Transverse colon (tissue), 4 donors: ENCODE data around the gene CDH22.

ENCODE experiments used
- EP300 ChIP-seq: sonication (generic); formaldehyde crosslinking; IDR thresholded peaks from one replicate; pipeline ENCODE4 v1.6.1; 2017; ENCODE audit warnings: antibody characterized with exemption, low read depth
- POLR2A ChIP-seq: fragments of 450-650 bp; IDR thresholded peaks from one replicate; pipeline ENCODE4 v1.6.1; 2016; ENCODE audit warnings: antibody characterized with exemption, mild to moderate bottlenecking, moderate library complexity
- POLR2AphosphoS5 ChIP-seq, 3 donors: sonication (generic); formaldehyde crosslinking; IDR thresholded peaks; one replicate each; pipeline ENCODE4 v1.6.1; 2016; ENCODE audit warnings: antibody characterized with exemption in 3 of 3
- TF ChIP-seq, protein P1 (sequence below), 5 experiments: fragments of 200-600 bp in 3 of 5; fragments of 450-650 bp in 2 of 5; sonication (generic) in 3 of 5; IDR thresholded peaks; 1 replicate in 2 of 5; 2 replicates in 3 of 5; pipeline ENCODE4 v1.5.1; 2016 to 2017; ENCODE audit warnings: antibody characterized with exemption in 5 of 5, inconsistent platforms in 3 of 5, mild to moderate bottlenecking in 2 of 5, moderate library complexity in 1 of 5

DNA sequence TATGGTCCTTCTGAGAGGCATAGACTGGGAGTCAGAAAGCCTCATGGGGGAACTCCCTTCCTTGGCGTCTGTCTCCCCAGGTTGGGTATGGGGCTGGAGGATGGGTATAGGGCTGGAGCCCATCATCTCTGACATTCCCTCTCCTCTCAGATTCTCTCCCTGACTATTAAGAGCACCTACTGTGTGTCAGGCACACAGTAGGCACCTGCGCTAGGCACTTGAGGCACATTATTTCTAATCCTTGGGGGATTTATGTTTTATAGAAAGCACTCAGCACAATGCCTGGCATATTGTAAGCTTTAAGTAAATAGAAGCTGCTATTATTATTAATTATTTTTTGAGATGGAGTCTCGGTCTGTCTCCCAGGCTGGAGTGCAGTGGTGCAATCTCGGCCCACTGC, 113.9 kb downstream of the CDH22 start:
- TF ChIP-seq, protein P1, sequence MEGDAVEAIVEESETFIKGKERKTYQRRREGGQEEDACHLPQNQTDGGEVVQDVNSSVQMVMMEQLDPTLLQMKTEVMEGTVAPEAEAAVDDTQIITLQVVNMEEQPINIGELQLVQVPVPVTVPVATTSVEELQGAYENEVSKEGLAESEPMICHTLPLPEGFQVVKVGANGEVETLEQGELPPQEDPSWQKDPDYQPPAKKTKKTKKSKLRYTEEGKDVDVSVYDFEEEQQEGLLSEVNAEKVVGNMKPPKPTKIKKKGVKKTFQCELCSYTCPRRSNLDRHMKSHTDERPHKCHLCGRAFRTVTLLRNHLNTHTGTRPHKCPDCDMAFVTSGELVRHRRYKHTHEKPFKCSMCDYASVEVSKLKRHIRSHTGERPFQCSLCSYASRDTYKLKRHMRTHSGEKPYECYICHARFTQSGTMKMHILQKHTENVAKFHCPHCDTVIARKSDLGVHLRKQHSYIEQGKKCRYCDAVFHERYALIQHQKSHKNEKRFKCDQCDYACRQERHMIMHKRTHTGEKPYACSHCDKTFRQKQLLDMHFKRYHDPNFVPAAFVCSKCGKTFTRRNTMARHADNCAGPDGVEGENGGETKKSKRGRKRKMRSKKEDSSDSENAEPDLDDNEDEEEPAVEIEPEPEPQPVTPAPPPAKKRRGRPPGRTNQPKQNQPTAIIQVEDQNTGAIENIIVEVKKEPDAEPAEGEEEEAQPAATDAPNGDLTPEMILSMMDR (IDR thresholded peaks at IDR 0.05), result no peak
- TF ChIP-seq POLR2A (no peak), POLR2AphosphoS5 (IDR thresholded peaks at IDR 0.05) (no peak), EP300 (no peak)
